ENCODE measurements around the gene BCLAF1.

Gene BCLAF1, protein sequence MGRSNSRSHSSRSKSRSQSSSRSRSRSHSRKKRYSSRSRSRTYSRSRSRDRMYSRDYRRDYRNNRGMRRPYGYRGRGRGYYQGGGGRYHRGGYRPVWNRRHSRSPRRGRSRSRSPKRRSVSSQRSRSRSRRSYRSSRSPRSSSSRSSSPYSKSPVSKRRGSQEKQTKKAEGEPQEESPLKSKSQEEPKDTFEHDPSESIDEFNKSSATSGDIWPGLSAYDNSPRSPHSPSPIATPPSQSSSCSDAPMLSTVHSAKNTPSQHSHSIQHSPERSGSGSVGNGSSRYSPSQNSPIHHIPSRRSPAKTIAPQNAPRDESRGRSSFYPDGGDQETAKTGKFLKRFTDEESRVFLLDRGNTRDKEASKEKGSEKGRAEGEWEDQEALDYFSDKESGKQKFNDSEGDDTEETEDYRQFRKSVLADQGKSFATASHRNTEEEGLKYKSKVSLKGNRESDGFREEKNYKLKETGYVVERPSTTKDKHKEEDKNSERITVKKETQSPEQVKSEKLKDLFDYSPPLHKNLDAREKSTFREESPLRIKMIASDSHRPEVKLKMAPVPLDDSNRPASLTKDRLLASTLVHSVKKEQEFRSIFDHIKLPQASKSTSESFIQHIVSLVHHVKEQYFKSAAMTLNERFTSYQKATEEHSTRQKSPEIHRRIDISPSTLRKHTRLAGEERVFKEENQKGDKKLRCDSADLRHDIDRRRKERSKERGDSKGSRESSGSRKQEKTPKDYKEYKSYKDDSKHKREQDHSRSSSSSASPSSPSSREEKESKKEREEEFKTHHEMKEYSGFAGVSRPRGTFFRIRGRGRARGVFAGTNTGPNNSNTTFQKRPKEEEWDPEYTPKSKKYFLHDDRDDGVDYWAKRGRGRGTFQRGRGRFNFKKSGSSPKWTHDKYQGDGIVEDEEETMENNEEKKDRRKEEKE

DNA sequence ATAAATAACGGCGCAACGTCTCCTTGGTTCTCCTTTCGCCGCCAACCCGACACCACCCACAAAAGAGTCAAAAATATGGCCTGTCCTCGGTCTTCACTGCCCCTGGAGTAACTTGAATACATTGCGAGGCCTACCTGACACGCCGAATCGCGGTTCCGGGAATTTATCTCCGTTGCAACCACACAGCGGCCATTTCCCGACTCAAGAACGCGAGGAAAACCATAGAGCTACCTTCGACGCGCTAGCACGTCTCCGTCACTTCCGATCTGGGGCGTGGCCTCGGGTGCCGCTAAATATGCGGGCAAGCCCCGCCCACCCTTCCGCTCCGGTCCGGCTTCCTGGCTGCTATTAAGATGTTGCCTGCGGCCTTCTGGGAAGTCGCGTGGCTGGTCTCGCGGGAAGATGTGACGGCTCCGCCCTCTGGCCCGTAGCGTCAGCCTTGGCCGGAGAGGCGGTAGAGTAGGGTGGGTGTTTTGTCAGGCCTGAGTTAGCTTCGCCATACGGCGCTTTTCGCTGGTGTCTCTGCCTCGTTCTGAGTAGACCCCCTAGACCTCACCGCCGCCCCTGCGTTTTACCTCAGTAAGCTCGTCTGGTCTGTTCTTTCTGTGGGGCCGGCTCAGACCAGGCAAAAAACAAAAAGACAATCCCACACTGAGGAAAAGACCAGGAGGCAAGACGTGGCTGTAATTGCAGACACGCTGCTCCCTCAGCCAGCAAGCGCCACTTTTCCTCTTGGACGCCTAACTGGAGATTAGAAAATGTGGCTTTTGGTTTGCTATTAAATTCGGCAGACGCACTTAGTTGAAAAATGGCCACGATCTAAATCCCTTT, at the start of gene BCLAF1:
Gene BCLAF1, minus strand, starts transcription at position 268 of the 831 bp plus-strand sequence. CDS start 9,980 bp downstream, outside the sequence.
- peak; percentile 100 for DNase-seq

DNA sequence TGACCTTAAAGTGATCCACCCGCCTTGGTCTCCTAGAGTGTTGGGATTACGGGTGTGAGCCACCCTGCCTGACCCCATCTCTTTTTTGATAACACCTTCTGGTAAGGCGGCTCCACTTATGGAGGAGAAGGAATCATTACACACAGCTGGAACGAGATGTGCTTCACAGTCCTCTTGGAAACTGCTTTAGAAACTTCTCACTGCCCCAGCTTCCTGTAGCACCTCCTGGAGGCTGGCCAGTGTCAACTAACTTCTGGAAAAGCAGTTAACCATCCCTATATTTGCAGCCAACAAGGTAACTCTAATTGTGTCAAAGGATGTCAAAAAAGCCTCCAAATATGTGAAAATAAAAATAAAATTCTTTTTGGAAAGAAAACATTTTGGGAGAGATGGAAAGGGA, 48.8 kb upstream of the BCLAF1 start:
- DNase-seq: no peak

DNA sequence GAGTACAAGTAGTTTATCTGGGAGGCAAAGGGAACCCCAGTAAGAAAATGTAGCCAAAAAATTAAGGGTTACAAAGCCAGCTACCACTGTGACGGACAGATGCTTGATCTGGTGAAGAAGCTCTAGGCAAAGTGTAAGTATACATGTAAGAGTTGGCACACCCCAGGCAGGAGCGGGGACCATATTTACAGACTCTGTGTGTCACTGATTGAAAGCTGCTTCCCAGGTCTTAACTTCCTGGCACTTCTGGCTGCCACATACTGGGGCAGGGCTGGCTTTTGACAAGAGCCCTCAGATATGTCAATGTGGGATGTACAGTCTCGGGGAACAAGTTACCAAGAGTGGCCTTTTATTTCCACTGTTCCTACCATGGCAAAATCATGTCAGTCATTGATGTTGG, 48.0 kb upstream of the BCLAF1 start:
- no peak for DNase-seq

DNA sequence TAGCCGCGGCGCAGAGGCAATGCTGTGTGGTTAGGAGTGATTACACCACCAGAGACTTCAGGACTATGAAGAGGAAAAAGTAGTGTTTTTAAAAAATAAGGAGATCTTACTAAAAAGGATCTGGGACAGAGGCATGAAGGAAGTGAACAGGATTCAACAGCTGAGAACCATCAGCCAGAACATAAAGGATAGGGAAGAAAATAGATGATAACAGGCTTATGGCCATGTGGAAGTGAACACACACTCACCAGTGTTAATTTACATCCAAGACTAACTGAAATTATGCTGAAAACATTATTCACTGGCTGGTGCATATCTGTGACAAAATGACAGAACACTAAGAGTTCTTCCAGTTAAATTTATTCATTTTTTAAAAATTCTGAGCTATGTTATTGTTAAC, 47.5 kb upstream of the BCLAF1 start:
- DNase-seq: no peak

DNA sequence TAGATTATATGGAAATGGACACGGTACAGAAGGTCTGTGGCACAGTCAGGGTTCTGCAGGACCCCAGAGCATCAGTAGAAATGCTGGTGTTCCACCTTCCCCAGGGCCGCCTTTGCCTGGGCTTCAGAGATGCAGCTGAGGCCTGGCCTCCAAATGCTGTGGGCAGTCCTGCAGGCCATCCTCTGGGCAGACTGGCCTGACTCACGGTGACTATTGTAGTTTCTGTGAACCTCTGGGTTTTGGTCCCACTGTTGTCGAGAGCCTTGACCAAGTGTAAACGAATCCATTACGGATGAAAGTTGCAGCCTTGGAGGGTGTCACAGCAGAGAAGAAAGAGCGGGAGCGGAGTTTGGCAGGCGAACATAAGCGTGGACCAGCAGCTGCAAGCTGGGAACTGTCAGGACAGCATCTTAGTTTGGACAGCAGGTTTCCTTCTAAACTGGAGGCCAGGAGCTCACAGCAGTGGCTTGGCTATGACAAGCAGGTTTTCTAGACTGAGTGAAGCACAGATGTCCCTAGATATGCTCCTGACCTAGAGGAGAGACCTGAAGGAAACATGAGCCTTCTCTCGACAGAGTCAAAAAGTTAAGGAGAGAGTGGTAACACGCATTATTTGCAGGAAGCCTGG, 46.2 kb upstream of the BCLAF1 start:
- DNase-seq: no peak

DNA sequence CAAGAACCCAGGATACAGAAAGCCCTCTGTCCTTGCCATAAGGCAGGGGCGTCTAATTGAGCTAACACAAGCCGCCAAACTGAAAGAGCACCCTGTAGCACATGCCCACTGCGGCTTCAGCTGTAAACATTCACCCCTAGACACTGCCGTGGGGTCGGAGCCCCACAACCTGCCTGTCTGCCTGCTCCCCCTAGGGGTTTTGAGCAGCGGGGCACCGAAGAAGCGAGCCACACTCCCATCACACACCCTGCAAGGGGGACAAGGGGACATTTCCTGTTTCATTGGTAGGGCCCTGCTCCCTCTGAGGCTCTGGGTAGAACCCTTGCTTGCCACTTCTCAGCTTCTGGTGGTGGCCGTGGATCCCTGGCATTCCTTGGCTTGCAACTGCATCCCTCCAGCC, 45.2 kb upstream of the BCLAF1 start:
- no peak for DNase-seq

DNA sequence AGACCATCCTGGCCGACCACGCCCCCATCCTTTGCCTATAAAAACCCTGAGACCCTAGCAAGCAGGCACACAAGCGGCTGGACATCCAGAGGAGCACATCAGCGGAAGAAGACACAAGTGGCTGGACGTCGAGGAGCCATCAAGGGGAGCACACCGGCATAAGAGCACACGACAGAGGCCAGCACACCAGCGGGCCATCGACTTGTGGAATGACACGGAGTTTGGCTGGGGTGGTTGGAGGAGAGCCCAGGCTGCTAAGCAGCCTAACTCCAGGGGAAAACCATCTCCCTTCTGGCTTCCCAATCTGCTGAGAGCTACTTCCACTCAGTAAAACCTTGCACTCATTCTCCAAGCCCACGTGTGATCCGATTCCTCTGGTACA, 44.8 kb upstream of the BCLAF1 start:
- no peak for DNase-seq

DNA sequence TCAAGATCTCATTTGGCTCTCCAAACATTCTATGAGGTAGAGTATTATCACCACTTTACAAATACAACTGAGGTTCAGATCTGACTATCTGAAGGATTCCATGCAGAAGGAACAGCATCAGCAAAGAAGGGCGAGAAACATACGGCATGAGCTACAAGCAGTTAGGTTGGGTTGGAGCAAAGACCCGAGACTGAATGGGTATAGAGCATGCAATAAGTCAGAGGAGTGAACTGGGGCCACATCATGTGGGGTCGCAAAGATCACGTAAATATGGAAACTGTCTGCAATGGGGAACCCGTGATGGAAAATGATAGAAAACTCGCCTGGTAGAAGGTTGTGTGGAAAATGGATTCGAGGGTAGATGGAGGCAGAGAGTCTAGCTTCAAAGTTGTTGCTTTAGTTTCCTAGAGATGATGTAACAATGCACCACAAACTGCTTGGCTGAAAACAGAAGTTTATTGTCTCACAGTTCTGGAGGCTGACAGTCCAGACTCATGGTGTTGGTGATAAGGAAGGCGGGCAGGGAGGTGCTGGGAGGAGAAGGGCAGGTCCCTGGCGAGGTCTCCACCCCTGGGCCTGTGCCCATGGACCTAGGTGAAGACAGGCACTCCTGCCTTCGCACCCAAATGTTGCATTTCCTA, 44.3 kb upstream of the BCLAF1 start:
- no peak for DNase-seq

DNA sequence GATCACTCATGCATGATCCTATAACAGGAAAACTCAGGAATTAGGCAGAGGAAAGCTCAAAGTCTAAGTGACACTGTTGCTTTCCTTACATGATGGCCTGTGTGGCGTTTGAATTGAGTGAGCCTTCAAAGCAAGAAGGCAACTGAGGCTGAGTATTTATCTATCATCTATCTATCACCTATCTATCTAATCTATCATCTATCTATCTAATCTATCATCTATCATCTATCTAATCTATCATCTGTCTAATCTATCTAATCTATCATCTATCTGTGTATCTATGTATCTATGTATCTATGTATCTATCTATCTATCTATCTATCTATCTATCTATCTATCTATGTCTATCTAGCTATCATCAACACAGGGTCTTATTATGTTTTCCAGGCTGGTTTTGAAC, 41.8 kb upstream of the BCLAF1 start:
- no peak for DNase-seq

DNA sequence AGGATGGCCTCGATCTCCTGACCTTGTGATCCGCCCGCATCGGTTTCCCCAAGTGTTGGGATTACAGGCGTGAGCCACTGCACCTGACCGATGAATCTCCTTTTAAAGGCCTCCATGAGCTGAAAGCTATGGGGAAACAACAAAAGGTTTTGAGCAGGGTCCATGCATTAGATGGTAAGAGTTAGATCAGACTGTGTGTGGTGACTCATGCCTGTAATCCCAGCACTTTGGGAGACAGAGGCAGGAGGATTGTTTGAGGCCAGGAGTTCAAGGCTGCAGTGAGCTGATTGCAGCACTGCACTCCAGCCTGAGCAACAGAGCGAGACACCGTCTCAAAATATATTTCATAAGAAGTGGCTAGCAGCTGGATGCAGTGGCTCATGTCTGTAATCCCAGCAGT, 41.0 kb upstream of the BCLAF1 start:
- DNase-seq: no peak

DNA sequence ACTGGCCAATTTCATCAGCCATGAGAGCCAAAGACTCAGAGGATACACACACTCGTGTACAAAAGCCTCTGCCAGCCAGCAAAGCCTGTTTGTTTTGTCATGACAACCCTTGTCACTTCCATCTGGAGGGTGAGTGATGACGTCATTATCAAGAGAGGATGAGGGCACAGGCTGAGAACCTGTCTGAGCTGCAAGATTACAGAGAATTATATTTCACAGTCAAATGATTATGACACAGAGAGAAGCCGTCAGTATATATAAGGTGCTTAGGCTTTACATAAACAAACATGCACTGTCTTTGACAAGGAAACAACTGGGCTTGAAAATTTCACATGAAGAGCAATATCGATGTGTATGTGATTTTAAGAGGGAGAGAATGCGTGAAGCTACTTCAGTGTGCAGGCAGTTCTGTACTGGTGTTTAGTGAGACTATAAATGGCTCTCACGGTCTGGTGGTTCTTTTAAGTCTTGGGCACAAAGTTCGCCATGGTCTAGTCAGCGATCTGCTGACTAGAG, 36.5 kb upstream of the BCLAF1 start:
- DNase-seq: peak; percentile 84

DNA sequence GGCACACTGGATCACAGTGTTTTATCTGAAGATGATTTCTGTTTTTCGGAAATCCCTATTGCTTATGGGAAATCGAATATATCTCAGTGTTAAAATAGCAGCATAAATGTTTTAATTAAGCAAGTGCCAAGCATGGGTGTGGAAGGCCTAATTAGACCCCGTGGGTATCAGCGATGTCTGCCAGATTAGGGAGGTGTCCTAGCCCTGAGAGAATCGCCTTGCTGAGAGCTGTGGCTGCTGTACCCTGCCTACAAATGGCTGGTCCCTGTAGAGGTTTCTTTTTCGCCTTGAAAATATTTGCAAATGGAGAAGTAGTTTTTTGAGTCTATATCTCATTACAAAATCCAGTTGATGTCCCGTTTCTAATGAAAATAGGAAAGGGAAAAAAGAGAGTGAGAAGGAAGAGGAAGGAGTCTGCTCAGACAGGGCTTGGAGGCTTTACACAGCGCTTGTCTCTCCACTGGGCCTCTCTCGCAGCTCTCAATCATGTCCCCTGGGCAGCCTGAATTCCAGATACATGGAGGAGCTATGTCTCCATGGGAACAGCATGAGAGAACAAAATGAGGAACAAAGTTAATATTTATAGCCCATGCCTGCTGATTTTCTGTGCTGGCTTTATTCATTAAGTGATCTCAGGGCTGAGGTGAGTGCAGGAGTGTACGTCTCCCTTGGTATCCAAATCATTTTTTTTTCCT, 35.2 kb upstream of the BCLAF1 start:
- DNase-seq: no peak

DNA sequence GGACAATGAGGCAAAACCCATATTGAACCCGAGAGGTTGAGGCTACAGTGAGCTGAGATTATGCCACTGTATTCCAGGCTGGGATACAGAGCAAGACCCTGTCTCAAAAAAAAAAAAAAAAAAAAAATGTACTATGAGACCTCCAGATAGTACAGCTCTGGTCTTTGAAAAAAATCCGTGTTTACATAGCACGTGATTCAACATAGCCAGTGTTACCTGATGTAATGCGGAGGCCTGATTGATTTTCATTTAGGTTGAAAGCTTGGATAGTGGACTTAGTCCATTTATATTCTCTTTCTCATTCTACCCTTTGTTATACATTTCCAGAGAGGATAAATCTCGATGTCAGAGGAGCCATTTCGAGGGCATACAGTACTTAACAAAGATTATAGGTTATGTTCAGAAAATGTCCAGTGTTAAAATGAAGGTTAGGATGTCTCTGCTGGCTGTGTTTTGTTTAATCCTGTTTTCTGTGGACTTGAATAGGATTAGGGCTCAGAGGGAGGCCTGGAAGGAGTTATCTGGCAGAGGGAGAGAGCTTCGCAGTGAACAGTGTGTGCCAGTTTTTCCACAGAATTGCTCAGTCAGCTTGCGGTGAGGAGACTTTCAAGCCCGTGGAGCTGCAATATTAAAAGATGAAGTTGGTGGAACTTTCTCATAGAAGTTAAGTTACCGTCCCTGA, 33.9 kb upstream of the BCLAF1 start:
- DNase-seq: peak; percentile 19

DNA sequence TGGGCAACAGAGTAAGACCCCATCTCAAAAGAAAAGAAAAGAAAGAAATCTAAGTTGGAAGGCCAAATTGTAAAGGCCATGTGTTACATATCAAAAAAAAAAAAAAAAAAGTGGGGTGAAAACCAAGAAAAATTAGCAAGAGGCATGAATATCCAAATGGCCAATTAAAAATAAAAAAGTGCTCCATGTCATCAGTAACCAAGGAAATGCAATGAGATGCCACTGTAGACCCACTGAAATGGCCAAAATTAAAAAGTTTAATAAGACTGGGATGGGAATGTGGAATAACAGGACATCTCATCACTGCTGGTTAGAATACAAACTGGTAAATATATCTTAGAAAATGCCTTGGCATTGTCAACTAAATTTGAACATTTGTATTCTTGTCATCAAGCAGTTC, 30.1 kb upstream of the BCLAF1 start:
- no peak for DNase-seq

DNA sequence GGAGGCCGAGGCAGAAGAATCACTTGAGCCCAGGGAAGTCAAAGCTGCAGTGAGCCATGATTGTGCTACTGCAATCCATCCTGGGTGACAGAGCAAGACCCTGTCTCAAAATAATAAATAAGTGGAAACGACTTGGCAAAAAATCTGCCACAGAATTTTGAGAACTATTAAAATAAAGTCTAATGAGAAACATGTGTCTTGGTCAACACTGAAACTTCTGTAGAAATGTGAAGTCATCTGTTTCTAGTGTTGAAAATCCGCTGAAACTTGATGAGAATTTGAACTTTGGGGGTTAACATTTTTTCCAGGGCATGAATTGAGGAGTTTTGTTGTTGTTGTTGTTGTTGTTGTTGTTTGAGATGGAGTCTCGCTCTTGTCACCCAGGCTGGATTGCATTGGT, 29.0 kb upstream of the BCLAF1 start:
- no peak for DNase-seq

DNA sequence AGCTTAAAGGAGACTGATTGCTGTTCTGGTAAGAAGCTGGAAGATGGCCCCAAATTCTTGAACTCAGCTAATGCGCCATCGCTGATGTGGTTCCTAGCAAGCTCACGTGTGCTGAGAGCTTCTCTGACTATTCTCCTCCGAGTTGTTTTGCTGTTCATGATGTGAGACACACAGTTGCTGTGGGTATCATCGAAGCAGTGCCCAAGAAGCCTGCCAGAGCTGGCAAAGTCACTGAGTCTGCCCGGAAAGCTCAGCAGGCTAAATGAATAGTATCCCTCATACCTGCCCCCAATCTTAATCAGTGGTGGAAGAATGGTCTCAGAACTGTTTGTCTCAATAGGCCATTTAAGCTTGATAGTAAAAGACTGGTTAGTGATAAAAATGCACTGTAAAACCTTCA, 28.3 kb upstream of the BCLAF1 start:
- DNase-seq: no peak

DNA sequence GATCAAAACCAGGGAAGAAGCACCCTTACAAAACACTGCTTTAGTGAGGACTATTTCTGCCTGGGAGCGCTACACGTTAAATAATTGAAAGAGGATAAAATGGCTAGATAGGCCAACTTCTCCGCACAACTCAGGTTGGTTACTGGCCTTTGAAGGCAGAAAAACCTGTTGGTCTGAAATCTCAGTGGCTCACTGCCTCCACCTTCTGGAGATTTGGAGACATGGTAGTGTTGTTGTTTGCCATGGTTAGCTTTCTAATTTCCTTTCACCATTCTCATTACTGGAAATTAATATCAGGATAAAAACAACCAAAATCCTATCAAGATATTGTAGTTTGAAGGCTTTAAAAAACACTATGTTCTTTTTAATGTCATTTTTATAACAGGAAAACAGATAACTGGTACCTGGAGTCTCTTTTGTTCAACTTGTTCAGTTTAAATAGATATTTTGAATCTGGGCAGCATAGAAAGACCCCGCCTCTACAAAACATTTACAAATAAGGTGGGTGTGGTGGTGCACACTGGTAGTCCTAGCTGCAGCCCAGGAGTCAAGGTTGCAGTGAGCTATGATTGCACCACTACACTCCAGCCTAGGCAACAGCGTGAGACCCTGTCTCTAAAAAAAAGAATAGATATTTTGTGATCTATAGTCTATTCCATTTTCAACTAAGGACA, 27.5 kb upstream of the BCLAF1 start:
- DNase-seq: peak; percentile 83

DNA sequence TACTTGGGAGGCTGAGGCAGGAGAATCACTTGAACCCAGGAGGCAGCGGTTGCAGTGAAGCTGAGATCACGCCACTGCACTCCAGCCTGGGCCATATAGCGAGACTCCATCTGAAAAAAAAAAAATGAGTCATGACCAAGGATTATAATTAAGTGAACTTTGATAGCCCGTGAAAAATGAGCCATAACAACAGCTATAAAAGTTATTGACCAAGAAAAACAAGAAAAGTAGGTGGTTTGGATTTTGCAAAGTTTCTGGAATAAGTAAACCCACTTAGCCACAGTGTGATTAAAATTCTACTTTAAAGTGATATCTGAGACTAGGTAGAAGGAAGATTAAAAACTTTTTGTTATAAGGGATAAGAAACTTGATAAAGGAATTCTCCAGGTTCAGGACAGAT, 25.9 kb upstream of the BCLAF1 start:
- no peak for DNase-seq

DNA sequence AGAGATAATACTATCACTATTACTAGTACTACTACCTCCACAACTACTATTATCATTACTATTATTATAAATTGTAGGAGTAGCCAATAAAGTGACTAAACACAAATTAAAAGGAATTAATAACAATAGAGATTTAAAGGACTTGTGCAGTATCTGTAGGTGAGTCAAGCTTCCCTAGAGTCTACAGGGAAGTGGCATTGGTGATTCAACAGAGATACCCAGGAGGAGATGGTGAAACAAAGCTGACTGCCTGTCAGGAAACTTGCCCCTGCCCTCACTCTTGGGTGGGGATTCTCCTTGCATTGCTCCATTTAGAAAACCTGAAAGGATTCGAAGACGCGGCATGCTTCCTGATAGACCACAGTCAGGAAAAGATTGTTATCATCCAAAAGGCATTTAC, 23.3 kb upstream of the BCLAF1 start:
- no peak for DNase-seq

DNA sequence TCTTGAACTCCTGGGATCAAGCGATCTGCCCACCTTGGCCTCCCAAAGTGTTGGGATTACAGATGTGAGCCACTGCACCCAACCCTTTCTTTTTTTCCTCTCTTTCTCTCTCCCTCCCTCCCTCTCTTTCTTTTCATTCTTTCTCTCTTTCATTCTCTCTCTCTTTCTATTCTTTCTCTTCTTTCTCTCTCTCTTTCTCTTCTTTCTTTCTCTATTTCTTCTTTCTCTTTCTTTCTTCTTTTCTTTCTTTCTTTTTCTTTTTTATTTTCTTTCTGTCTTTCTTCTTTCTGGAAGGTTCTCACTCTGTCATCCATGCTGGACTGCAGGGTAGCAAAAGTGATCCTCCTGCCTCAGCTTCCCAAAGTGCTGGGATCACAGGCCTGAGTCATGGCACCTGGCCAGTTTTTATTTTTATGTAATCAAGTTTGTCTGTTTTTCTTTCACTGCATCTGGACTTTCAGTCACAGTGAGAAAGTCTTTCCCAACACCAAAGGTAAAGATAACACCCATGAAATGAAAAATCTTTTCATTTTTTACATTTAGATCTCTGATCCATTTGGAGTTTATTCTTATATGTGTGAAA, 20.2 kb upstream of the BCLAF1 start:
- DNase-seq: no peak

All from NCI-H146 (cell line).